Activated naive CD8-positive, alpha-beta T cell treated with anti-CD3 and anti-CD28 coated beads for 36 hours (primary cell): ENCODE data around the gene CCL4. TPM values are rescaled to one million over a fixed set of nuclear protein-coding genes. Genes with fewer than 3 reads are reported as not detected.
"Not testable (repeated sequence)": the region's sequence is repeated elsewhere in the genome, so short reads cannot be mapped to it uniquely, and the experiment has no call there.

ENCODE experiments used
- DNase-seq: peaks from one replicate; pipeline ENCODE4 v3.0.0; 2021
- H3K27ac Mint-ChIP-seq: one replicate; pipeline ENCODE4 v1.8.0; 2022; ENCODE audit warnings: mild to moderate bottlenecking, moderate library complexity, mixed read lengths
- H3K27me3 Mint-ChIP-seq: one replicate; pipeline ENCODE4 v1.8.0; 2022; ENCODE audit warnings: mild to moderate bottlenecking, mixed read lengths
- H3K36me3 Mint-ChIP-seq: one replicate; pipeline ENCODE4 v1.8.0; 2021; ENCODE audit warnings: mild to moderate bottlenecking, mixed read lengths
- H3K4me1 Mint-ChIP-seq: one replicate; pipeline ENCODE4 v1.8.0; 2021; ENCODE audit warnings: mixed read lengths
- H3K4me3 Mint-ChIP-seq: one replicate; pipeline ENCODE4 v1.8.0; 2022; ENCODE audit warnings: mild to moderate bottlenecking, moderate library complexity, mixed read lengths
- H3K9me3 Mint-ChIP-seq: one replicate; pipeline ENCODE4 v1.8.0; 2022; ENCODE audit warnings: mixed read lengths
- total RNA-seq, 2 experiments: library from RNA; stranded (reverse); gene quantifications; one replicate each; pipeline ENCODE4 v1.2.3, GENCODE V29; 2021

The CCL4 gene
- total RNA-seq, 2 experiments from 2014 or later = 43.7 to 49.4 TPM

- no peak overlapping the region for H3K4me3 Mint-ChIP-seq
- peaks cover 51% of the 10 kb centered on the region for H3K4me1 Mint-ChIP-seq
- peaks cover 3% of the 10 kb centered on the region for H3K9me3 Mint-ChIP-seq
- H3K36me3 Mint-ChIP-seq = peaks cover 3% of the 10 kb centered on the region
- DNase-seq = no peak
- H3K27ac Mint-ChIP-seq = no peak overlapping the region
- peaks cover 26% of the 10 kb centered on the region for H3K27me3 Mint-ChIP-seq
These were observed 8.9 kb upstream of the CCL4 start for GRCh38 chr17:36094746-36095145.

GRCh38 chr17:36095992-36096391 is 7.6 kb upstream of the CCL4 start:
- Mint-ChIP-seq H3K27ac (peak overlapping the region; percentile 50), H3K36me3 (peaks cover 3% of the 10 kb centered on the region), H3K27me3 (peaks cover 31% of the 10 kb centered on the region), H3K4me3 (no peak overlapping the region), H3K9me3 (peaks cover 3% of the 10 kb centered on the region), H3K4me1 (peaks cover 46% of the 10 kb centered on the region)
- DNase-seq = no peak

GRCh38 chr17:36099004-36099403 is 4.6 kb upstream of the CCL4 start:
- not testable (repeated sequence) for H3K27ac Mint-ChIP-seq, H3K9me3 Mint-ChIP-seq, H3K36me3 Mint-ChIP-seq, DNase-seq, H3K4me3 Mint-ChIP-seq
- Mint-ChIP-seq H3K4me1 (peaks cover 37% of the 10 kb centered on the region), H3K27me3 (peaks cover 35% of the 10 kb centered on the region)

- Mint-ChIP-seq H3K27ac (peak overlapping the region; percentile 77), H3K4me3 (peak overlapping the region; percentile 80), H3K27me3 (peaks cover 32% of the 10 kb centered on the region), H3K4me1 (peaks cover 43% of the 10 kb centered on the region)
- not testable (repeated sequence) for H3K36me3 Mint-ChIP-seq, H3K9me3 Mint-ChIP-seq, DNase-seq
These were observed 619 bp downstream of the CCL4 start for GRCh38 chr17:36104246-36104645.

- Mint-ChIP-seq H3K4me3 (peak overlapping the region; percentile 80), H3K27ac (peak overlapping the region; percentile 77), H3K4me1 (peaks cover 39% of the 10 kb centered on the region), H3K9me3 (no peaks in the 10 kb centered on the region), H3K27me3 (peaks cover 28% of the 10 kb centered on the region), H3K36me3 (peaks cover 6% of the 10 kb centered on the region)
- no peak for DNase-seq
These were observed 1.1 kb downstream of the CCL4 start for GRCh38 chr17:36104701-36105181.

GRCh38 chr17:36105781-36106492 is 2.3 kb downstream of the CCL4 start:
- Mint-ChIP-seq H3K27me3 (peaks cover 29% of the 10 kb centered on the region), H3K9me3 (no peaks in the 10 kb centered on the region), H3K4me3 (no peak overlapping the region), H3K27ac (peak overlapping the region; percentile 25), H3K4me1 (peaks cover 35% of the 10 kb centered on the region), H3K36me3 (peaks cover 6% of the 10 kb centered on the region)
- DNase-seq = no peak

GRCh38 chr17:36106493-36106835 is 2.8 kb downstream of the CCL4 start:
- H3K27ac Mint-ChIP-seq = no peak overlapping the region
- H3K9me3 Mint-ChIP-seq = no peaks in the 10 kb centered on the region
- H3K27me3 Mint-ChIP-seq = peaks cover 29% of the 10 kb centered on the region
- peaks cover 35% of the 10 kb centered on the region for H3K4me1 Mint-ChIP-seq
- no peak for DNase-seq
- H3K36me3 Mint-ChIP-seq = peaks cover 6% of the 10 kb centered on the region
- H3K4me3 Mint-ChIP-seq = no peak overlapping the region

GRCh38 chr17:36107660-36108059 is 4.0 kb downstream of the CCL4 start:
- Mint-ChIP-seq H3K27me3 (peaks cover 28% of the 10 kb centered on the region), H3K9me3 (peaks cover 9% of the 10 kb centered on the region), H3K4me1 (peaks cover 33% of the 10 kb centered on the region), H3K27ac (no peak overlapping the region), H3K4me3 (no peak overlapping the region), H3K36me3 (peaks cover 9% of the 10 kb centered on the region)
- DNase-seq = no peak

- peaks cover 27% of the 10 kb centered on the region for H3K4me1 Mint-ChIP-seq
- H3K27me3 Mint-ChIP-seq = peaks cover 25% of the 10 kb centered on the region
- H3K4me3 Mint-ChIP-seq, H3K27ac Mint-ChIP-seq, H3K36me3 Mint-ChIP-seq, DNase-seq: not testable (repeated sequence)
- H3K9me3 Mint-ChIP-seq = peaks cover 12% of the 10 kb centered on the region
These were observed 4.6 kb downstream of the CCL4 start for GRCh38 chr17:36108265-36108664.

- peaks cover 16% of the 10 kb centered on the region for H3K4me1 Mint-ChIP-seq
- DNase-seq = no peak
- no peak overlapping the region for H3K27ac Mint-ChIP-seq
- peaks cover 4% of the 10 kb centered on the region for H3K36me3 Mint-ChIP-seq
- no peak overlapping the region for H3K4me3 Mint-ChIP-seq
- peaks cover 16% of the 10 kb centered on the region for H3K9me3 Mint-ChIP-seq
- H3K27me3 Mint-ChIP-seq = peaks cover 11% of the 10 kb centered on the region
These were observed 7.5 kb downstream of the CCL4 start for GRCh38 chr17:36111068-36111490.

GRCh38 chr17:36112572-36112971 is 8.9 kb downstream of the CCL4 start:
- peaks cover 7% of the 10 kb centered on the region for H3K27me3 Mint-ChIP-seq
- H3K27ac Mint-ChIP-seq = no peak overlapping the region
- no peak for DNase-seq
- H3K36me3 Mint-ChIP-seq = peaks cover 4% of the 10 kb centered on the region
- no peak overlapping the region for H3K4me3 Mint-ChIP-seq
- peaks cover 16% of the 10 kb centered on the region for H3K9me3 Mint-ChIP-seq
- peaks cover 19% of the 10 kb centered on the region for H3K4me1 Mint-ChIP-seq

GRCh38 chr17:36113131-36113530 is 9.5 kb downstream of the CCL4 start:
- H3K27me3 Mint-ChIP-seq, DNase-seq, H3K36me3 Mint-ChIP-seq: not testable (repeated sequence)

GRCh38 chr17:36114971-36115648 is 11.5 kb downstream of the CCL4 start:
- H3K27ac Mint-ChIP-seq, H3K36me3 Mint-ChIP-seq, H3K27me3 Mint-ChIP-seq, DNase-seq, H3K4me3 Mint-ChIP-seq: not testable (repeated sequence)
- H3K9me3 Mint-ChIP-seq = peaks cover 17% of the 10 kb centered on the region
- H3K4me1 Mint-ChIP-seq = peaks cover 22% of the 10 kb centered on the region

More at GRCh38 chr17:36113131-36113530, 9.5 kb downstream of the CCL4 start:
- peaks cover 17% of the 10 kb centered on the region for H3K4me1 Mint-ChIP-seq
- H3K9me3 Mint-ChIP-seq = peaks cover 16% of the 10 kb centered on the region
- H3K4me3 Mint-ChIP-seq, H3K27ac Mint-ChIP-seq: not testable (repeated sequence)

GRCh38 chr17:36115649-36115977 is 12.0 kb downstream of the CCL4 start:
- DNase-seq, H3K4me3 Mint-ChIP-seq, H3K36me3 Mint-ChIP-seq, H3K27ac Mint-ChIP-seq: not testable (repeated sequence)
- peaks cover 19% of the 10 kb centered on the region for H3K9me3 Mint-ChIP-seq
- H3K4me1 Mint-ChIP-seq = peaks cover 25% of the 10 kb centered on the region
- H3K27me3 Mint-ChIP-seq = peaks cover 10% of the 10 kb centered on the region

- H3K27ac Mint-ChIP-seq = peak overlapping the region; percentile 70
These were observed 14.1 kb downstream of the CCL4 start for GRCh38 chr17:36117505-36118382.

More at GRCh38 chr17:36117505-36118382, 14.1 kb downstream of the CCL4 start:
- DNase-seq = peak; percentile 16
- peaks cover 27% of the 10 kb centered on the region for H3K4me1 Mint-ChIP-seq
- H3K4me3 Mint-ChIP-seq = no peak overlapping the region
- peaks cover 2% of the 10 kb centered on the region for H3K36me3 Mint-ChIP-seq
- H3K27me3 Mint-ChIP-seq = peaks cover 20% of the 10 kb centered on the region
- H3K9me3 Mint-ChIP-seq = peaks cover 9% of the 10 kb centered on the region
